Endothelial cell of umbilical vein (primary cell): Measurements from ENCODE around the gene INMT.

Experiments
- EZH2 ChIP-seq: IDR thresholded peaks from 2 replicates; pipeline ENCODE4 v1.6.1; 2012; ENCODE audit warnings: borderline replicate concordance, low read depth, mild to moderate bottlenecking, moderate library complexity, low read length, inconsistent platforms; ENCODE audit not compliant: severe bottlenecking
- FOS ChIP-seq: IDR thresholded peaks from 2 replicates; pipeline ENCODE4 v1.6.1; 2011; ENCODE audit warnings: mild to moderate bottlenecking, low read length, moderate library complexity, borderline replicate concordance; ENCODE audit not compliant: insufficient read depth
- JUN ChIP-seq: IDR thresholded peaks from 2 replicates; pipeline ENCODE4 v1.6.1; 2011; ENCODE audit warnings: borderline replicate concordance, low read depth; ENCODE audit not compliant: insufficient read length, insufficient read depth
- MYC ChIP-seq: IDR thresholded peaks from one replicate; pipeline ENCODE4 v1.6.1; 2011; ENCODE audit warnings: mild to moderate bottlenecking, low read depth, low read length
- POLR2A ChIP-seq: IDR thresholded peaks from 2 replicates; pipeline ENCODE4 v1.6.1; 2012; ENCODE audit warnings: low read depth, mild to moderate bottlenecking, control low read depth, low read length
- POLR2AphosphoS5 ChIP-seq: IDR thresholded peaks from 2 replicates; pipeline ENCODE4 v1.6.1; 2012; ENCODE audit warnings: low read depth, mild to moderate bottlenecking, control low read depth, low read length, moderate library complexity; ENCODE audit not compliant: insufficient read depth
- TF ChIP-seq, protein P1 (sequence below), 2 donors: IDR thresholded peaks; 1 replicate in 1 of 2; 2 replicates in 1 of 2; pipeline ENCODE4 v1.5.1; 2011; ENCODE audit warnings: low read length in 2 of 2, mild to moderate bottlenecking in 2 of 2, moderate library complexity in 2 of 2, control low read depth in 1 of 2, inconsistent platforms in 1 of 2, low read depth in 1 of 2; ENCODE audit not compliant: insufficient read depth in 1 of 2; ENCODE audit errors: extremely low read depth in 1 of 2
- TF ChIP-seq, protein P2 (sequence below): IDR thresholded peaks from 2 replicates; pipeline ENCODE4 v1.6.1; 2011; ENCODE audit not compliant: insufficient read depth, insufficient read length

DNA sequence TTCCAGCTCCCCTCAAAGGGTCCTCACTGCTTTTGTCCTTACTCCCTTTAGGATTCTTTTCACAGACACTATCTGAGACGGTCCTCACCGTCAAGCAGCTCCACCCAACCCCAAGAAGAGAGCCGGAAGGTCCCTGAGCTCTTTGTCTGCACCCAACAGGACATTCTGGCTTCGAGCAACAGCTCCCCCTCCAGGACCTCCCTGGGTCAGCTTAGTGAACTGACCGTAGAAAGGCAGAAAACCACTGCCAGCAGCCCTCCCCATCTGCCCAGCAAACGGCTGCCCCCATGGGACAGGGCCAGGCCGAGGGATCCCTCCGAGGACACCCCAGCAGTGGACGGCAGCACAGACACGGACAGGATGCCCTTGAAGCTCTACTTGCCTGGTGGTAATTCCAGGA lies 39.2 kb downstream of the INMT start:
- TF ChIP-seq, protein P1, sequence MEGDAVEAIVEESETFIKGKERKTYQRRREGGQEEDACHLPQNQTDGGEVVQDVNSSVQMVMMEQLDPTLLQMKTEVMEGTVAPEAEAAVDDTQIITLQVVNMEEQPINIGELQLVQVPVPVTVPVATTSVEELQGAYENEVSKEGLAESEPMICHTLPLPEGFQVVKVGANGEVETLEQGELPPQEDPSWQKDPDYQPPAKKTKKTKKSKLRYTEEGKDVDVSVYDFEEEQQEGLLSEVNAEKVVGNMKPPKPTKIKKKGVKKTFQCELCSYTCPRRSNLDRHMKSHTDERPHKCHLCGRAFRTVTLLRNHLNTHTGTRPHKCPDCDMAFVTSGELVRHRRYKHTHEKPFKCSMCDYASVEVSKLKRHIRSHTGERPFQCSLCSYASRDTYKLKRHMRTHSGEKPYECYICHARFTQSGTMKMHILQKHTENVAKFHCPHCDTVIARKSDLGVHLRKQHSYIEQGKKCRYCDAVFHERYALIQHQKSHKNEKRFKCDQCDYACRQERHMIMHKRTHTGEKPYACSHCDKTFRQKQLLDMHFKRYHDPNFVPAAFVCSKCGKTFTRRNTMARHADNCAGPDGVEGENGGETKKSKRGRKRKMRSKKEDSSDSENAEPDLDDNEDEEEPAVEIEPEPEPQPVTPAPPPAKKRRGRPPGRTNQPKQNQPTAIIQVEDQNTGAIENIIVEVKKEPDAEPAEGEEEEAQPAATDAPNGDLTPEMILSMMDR (IDR thresholded peaks at IDR 0.05; ENCODE audit: extremely low read depth in 1 of 2, insufficient read depth in 1 of 2, low read depth in 1 of 2, low read length in 2 of 2): no peak
- TF ChIP-seq FOS (no peak), JUN (no peak), EZH2 (no peak), POLR2A (no peak), POLR2AphosphoS5 (no peak), MYC (no peak)
- TF ChIP-seq, protein P2, sequence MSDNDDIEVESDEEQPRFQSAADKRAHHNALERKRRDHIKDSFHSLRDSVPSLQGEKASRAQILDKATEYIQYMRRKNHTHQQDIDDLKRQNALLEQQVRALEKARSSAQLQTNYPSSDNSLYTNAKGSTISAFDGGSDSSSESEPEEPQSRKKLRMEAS: no peak
